GM18508 (cell line): ENCODE results near the gene BBX.
A peak's percentile ranks its signal among the peaks of the same experiment; 100 is the strongest.

Source experiments
- ATAC-seq: cut with Tn5 transposase; IDR thresholded peaks from one replicate; pipeline ENCODE4 v1.9.1; 2021; ENCODE audit warnings: moderate number of reproducible peaks; ENCODE audit not compliant: insufficient read depth, unreplicated experiment

BBX gene

GRCh38 chr3:107596639-107597038, 73.9 kb downstream of the BBX start:
- ATAC-seq: no peak

- ATAC-seq: peak; percentile 94
These were observed 76.4 kb downstream of the BBX start for GRCh38 chr3:107598926-107599771.

GRCh38 chr3:107599772-107600145, 77.0 kb downstream of the BBX start:
- no peak for ATAC-seq

GRCh38 chr3:107600780-107601179, 78.0 kb downstream of the BBX start:
- no peak for ATAC-seq

- ATAC-seq: no peak
These were observed 81.5 kb downstream of the BBX start for GRCh38 chr3:107604057-107604822.

- no peak for ATAC-seq
These were observed 89.2 kb downstream of the BBX start for GRCh38 chr3:107611775-107612469.

- no peak for ATAC-seq
These were observed 89.9 kb downstream of the BBX start for GRCh38 chr3:107612664-107613084.

GRCh38 chr3:107619549-107619948, 96.8 kb downstream of the BBX start:
- ATAC-seq: no peak

GRCh38 chr3:107620534-107620933, 97.8 kb downstream of the BBX start:
- ATAC-seq: no peak

- no peak for ATAC-seq
These were observed 98.7 kb downstream of the BBX start for GRCh38 chr3:107621465-107621864.

GRCh38 chr3:107627962-107628542, 105.3 kb downstream of the BBX start:
- ATAC-seq: no peak

- ATAC-seq: no peak
These were observed 106.8 kb downstream of the BBX start for GRCh38 chr3:107629566-107629965.

- no peak for ATAC-seq
These were observed 108.0 kb downstream of the BBX start for GRCh38 chr3:107630779-107631178.

- ATAC-seq: no peak
These were observed 109.8 kb downstream of the BBX start for GRCh38 chr3:107632576-107632975.

- ATAC-seq: peak; percentile 91
These were observed 110.8 kb downstream of the BBX start for GRCh38 chr3:107633327-107634098.

GRCh38 chr3:107634099-107634489, 111.3 kb downstream of the BBX start:
- ATAC-seq: peak; percentile 20

- no peak for ATAC-seq
These were observed 114.8 kb downstream of the BBX start for GRCh38 chr3:107637416-107638183.

- peak; percentile 57 for ATAC-seq
These were observed 119.0 kb downstream of the BBX start for GRCh38 chr3:107641572-107642307.
